HG03457 (cell line): ENCODE measurements around the gene ADAMTS2.

ENCODE experiments used
- ATAC-seq: cut with Tn5 transposase; IDR thresholded peaks from one replicate; pipeline ENCODE4 v1.9.1; 2021; ENCODE audit warnings: moderate number of reproducible peaks; ENCODE audit not compliant: unreplicated experiment

ADAMTS2 gene

DNA sequence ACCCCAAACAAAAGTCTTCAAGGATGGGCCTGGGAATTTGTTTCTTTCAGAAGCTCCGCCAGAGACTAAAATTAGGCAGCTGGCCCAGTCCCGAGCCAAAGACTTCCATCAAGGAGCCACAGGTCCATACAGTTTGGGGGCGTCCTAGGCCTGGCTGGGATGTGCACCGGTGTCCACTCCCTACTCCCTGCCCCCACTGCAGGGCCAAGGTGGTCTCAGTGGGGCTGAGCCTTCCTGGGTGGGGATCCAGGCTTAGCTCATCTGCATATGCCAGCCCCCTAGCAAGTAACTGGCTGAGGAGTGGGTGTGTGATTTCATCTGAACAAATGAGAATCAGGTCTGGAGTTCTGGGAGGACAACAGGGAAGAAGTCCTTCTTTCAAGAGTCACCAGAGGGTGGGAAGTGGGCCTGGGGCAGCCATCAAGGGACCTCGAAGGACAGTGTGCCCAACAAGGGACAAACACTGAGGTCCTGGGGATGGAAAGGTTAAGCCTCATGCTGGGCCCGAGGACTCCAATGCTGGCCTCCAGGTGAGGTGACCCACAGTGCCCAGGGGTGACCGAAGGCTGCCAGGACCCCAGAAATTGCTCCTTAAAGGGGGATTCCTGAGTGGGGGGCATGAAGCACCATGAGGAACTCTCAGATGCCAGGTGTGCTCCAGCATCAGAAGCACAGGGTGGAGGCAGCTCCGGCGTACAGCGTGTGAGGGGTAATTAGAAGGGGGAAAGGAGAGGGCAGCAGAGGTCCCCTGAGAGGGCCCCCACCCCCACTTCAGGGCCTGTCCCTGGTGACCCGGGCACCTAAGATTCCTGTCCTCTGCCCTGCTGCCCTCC is 193.8 kb downstream of the ADAMTS2 start:
- no peak for ATAC-seq

GRCh38 chr5:179150011-179150410 is 195.2 kb downstream of the ADAMTS2 start:
- ATAC-seq: no peak

- ATAC-seq: no peak
Measured at GRCh38 chr5:179149278-179149677, 196.0 kb downstream of the ADAMTS2 start.

- no peak for ATAC-seq
Measured at GRCh38 chr5:179148703-179149170, 196.5 kb downstream of the ADAMTS2 start.

GRCh38 chr5:179147991-179148702 is 197.1 kb downstream of the ADAMTS2 start:
- no peak for ATAC-seq

- no peak for ATAC-seq
Measured at GRCh38 chr5:179146277-179146676, 199.0 kb downstream of the ADAMTS2 start.

DNA sequence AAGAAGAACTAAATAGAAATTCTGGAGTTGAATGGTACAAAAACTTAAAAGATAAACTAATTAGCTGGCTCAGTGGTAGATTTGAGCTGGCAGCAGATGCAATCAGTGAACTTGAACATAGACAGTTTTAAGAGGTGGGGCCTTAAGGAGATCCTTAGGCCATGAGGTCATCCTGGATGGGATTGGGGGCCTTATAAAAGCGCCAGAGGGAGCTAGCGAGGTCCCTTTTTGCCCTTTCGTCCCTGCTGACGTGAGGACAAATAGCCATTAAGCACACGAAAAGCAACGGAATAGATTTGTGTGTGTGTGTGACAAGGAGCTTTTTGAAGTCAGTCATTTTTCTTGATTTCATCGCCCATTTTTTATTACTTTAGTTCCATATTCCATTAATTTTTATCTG is 201.8 kb downstream of the ADAMTS2 start:
- ATAC-seq: no peak

DNA sequence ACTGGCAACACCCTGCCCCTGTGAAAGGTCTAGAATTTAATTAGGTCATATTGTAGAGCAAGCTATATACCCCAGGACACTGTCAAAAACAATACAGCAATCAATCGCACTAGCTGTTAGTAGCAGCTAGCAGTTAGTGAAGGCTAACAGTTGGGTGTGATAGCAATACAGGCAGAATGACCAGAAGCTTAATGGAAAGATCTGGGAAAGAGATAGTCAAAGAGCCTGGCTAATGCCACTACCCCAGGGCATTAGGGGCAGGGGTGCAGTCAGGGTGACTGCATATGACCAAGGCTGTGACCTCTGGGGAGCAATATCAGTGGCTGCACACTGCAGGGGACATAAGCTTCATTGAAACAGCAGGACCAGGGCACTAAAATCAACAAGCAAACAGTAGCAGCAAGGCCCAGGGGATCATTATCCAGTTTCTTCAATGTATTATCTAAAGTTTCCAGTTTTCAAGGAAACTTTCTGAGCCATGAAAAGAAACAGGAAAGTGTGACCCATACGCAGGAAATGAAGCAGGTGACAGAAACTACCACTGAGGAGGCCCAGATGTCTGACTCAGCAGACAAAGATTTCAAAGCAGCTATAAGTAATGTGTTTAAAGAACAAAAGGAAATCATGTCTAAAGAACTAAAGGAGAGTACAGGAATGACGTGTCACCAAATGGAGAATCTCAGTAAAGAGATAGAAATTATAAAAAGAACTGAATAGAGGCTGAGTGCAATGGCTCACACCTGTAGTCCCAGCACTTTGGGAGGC is 202.6 kb downstream of the ADAMTS2 start:
- ATAC-seq: no peak

DNA sequence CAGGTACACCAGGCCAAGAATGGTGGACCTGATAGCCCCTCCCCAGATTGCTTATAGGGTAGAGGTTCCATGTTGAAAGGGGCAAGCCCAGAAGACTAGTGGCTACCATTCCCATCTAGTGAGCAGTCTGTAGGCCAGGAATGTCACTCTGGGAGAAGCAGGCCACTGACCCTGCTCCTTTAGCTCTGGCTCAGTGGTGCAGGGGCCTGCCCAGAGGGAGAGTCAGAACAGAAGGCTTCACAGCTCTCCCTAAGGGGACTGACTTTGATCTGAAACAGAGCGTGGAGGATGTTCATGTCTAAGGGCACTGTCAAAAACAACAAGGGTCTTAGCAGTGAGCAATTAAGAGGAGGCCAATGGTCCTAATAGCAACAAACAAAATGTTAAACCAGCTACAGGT is 203.4 kb downstream of the ADAMTS2 start:
- no peak for ATAC-seq

DNA sequence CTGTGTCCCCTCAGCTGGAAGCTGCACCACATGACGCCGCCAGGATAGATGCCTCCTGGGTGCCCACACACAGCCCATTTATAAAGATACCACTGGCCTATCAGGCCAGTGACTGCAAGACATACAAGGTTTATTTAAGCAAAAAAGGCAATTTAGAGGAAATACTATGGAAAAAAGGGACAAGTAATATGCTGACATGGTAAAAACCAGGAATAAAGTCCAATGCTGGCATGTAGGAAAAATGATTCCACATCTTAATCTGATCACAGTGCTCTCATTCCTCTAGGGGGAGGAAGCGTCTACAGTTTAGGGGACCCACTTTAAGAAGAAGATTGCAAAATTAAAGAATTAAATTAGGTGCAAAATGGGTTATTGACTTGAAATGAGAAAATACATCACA is 205.0 kb downstream of the ADAMTS2 start:
- no peak for ATAC-seq

DNA sequence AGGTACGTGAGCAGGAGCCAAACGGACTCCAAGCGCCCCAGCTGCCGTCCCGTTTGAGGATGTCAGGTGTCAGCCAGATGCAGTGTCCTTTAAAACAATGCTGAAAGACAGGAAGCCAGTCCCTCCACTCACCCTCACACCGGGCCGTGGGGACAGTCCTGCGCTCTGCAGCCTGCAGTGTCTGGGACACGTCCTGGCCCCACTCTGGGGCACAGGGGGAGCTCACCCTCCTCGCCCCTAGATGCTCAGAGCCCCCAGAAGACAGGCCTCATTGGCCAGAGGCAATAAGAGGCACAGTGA is 205.4 kb downstream of the ADAMTS2 start:
- ATAC-seq: no peak

DNA sequence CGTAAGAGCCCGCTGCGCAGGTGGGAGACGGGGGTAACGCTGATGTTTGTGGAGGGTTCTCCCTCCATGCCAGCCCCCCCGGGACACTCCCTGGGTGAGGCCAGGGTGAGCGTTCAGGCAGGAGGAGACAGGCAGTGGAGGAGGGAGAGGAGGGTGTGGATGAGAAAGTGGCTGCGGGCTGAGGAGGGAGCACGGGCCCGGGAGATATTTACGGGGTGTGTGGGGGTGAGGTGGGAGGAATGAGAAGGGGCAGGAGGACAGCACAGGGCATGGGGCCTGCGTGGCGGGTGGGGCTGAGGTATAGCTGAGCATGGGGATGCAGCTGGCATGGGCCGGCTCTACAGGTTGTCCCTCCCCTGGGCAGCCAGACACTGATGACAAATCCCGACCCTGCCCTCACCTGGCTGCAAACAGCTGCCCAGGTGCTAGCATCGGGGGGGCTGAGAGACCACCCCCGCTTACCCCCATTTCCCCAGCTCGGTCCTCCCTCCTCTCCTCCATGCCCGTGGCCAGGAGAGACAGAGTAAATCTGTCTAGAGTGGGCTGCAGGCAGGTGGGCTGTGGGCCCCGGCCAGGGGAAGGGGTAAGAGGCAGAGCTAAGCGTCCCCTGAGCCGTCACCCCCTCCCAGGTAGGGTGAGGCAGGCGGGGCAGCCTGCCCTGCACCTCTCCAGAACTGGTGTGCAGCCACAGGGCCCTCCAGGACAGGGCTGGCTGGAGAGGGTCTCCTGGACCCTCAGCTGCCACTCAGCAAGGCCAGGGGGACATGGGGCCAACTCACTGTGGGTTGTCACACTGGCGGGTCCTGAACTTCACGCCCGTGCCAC is 205.9 kb downstream of the ADAMTS2 start:
- no peak for ATAC-seq

GRCh38 chr5:179138568-179138925 is 206.7 kb downstream of the ADAMTS2 start:
- ATAC-seq: no peak

DNA sequence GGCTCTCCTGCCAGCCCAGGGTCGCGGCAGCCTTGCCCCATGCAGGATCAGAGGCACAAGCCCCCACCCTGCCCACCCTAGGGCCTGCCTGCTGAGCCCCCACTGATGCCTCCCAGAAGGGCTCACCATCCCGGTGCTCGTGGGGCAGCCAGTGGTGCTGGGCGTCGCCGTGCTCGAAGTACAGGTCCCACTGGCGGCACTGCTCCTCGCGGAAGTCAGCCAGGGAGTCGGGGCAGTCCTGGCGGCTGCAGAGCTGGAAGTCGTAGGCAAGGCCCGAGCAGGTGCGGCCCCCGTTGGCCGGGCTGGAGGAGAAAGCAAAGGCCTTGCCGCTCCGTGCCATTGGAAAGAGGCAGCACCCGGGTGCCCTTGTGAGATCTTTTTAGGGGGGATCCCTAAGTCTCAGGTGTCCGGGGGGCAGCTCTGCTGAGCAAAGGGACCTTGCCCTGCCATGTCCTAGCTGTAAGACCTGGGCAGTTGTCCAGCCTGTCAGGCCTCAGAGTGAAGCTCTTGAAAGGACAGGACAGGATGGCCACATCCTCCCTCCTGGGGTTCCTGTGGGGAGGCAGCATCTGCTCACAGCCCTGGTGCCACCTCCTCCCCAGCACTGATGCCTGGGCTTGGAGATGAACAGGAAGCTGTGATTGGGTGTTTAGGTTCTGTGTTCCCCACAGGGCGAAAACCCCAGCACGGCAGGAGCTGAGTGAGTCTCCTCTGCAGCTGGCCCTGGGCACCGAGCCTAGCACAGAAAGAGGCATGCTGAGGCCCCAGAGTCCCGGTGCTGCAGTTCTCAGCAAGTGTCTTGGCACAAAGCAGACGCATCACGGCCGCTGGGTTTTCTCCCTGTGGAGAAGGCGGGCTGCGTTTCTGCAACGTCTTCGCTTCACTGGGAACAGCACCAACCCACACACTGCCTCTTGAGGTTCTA is 207.4 kb downstream of the ADAMTS2 start:
- no peak for ATAC-seq

DNA sequence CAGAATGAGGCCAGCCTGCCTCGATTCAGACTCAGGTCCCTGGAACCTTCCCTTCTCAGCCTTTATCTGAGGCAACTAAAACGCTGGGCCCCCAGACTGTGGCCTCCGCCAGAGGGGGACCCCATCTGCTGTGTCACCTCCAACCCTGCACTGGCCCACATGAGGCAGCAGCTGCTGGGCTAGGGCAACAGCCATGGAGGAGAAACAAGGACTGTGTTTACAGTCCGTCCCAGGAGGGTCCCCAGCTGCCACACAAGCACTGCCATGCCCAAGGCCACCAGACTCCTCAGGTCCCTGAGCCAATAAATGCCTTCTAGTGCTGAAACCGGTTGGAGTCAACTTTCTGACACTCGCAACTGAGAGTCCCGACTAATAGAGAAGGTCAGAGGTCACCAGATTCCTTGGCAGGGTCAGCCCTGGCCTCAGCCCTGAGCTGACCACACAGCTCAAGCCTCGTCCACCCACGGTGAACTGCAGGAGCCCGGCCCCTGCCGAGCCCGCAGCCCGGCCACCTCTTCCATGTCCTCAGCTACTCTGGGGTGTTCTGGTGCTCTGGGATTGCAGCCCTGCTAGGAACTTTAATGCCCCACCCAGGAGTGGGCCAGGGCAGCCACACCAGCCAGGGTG is 208.1 kb downstream of the ADAMTS2 start:
- ATAC-seq: no peak

GRCh38 chr5:179135441-179136215 is 209.6 kb downstream of the ADAMTS2 start:
- ATAC-seq: no peak

DNA sequence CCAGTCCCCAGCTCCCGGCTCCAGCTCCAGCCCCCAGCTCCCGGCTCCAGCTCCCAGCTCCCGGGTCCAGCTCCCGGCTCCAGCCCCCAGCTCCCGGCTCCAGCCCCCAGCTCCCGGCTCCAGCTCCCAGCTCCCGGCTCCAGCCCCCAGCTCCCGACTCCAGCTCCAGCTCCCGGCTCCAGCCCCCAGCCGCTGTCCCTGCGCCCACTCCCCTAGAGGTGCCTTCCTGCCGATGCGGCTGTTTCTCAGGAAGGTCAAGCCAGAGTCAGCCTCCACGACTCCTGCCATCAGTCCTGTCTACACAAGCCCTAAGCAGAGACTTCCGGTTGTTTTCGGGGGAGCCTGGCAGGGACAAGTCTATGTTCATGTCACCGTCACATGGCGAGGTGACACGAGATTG is 210.3 kb downstream of the ADAMTS2 start:
- no peak for ATAC-seq

GRCh38 chr5:179134511-179134910 is 210.8 kb downstream of the ADAMTS2 start:
- ATAC-seq: no peak
